ENCODE measurements around the gene EMILIN1. TPM values are rescaled to one million over a fixed set of nuclear protein-coding genes. Genes with fewer than 3 reads are reported as not detected.

EMILIN1 gene
- total and polyA plus RNA-seq, 2 of the 4 experiments (the other 2 are of a cell fraction): 26.5 to 95.6 TPM

- no peak overlapping the region for H2AK5ac ChIP-seq (ENCODE audit: low read depth, low read length)
- no peak overlapping the region for H3K4me2 ChIP-seq (ENCODE audit: low read depth, low read length)
- ChIA-PET POLR2A (ENCODE audit: unreplicated experiment) (interaction anchor here (1.3 kb wide), 1 partner anchor 9 kb away, joined by 3 read pairs; no protein-coding TSS in a partner anchor), CTCF (no interaction called here)
- no peak overlapping the region for H4K5ac ChIP-seq (ENCODE audit: low read depth, low read length)
- H2AFZ ChIP-seq (replicated peaks; ENCODE audit: low read length, poor library complexity): no peak overlapping the region
- H3K14ac ChIP-seq (replicated peaks; ENCODE audit: low read depth, low read length): no peak overlapping the region
- no peak overlapping the region for H2BK15ac ChIP-seq (ENCODE audit: low read depth, low read length)
- peaks cover 20% of the 10 kb centered on the region for H4K20me1 ChIP-seq (ENCODE audit: insufficient read depth, low read length)
- H2BK20ac ChIP-seq (ENCODE audit: low read depth, low read length): no peak overlapping the region
- H3K9ac ChIP-seq (ENCODE audit: low read depth, low read length): no peak overlapping the region
- H2AK9ac ChIP-seq (replicated peaks; ENCODE audit: low read depth, low read length, poor library complexity): no peak overlapping the region
- H3K23ac ChIP-seq (ENCODE audit: low read depth, low read length): no peak overlapping the region
- BruUV-seq (replicated peaks): no TSS peak
- peaks cover 35% of the 10 kb centered on the region for H3K36me3 ChIP-seq (ENCODE audit: control insufficient read depth, insufficient read depth, low read length)
- dilution Hi-C loops (cut with HindIII; ENCODE audit: low sequenced_read_pairs, unreplicated experiment) (no loop called here), in situ Hi-C loops (cut with MboI; ENCODE audit: low sequenced_read_pairs) (no loop called here), intact Hi-C loops (cut with micrococcal nuclease) (no loop called here)
- no peak overlapping the region for H4K8ac ChIP-seq (ENCODE audit: low read depth in 2 of 2, low read length in 2 of 2)
- no peaks in the 10 kb centered on the region for H3K9me3 ChIP-seq (ENCODE audit: control insufficient read depth, insufficient read depth, low read length)
- no peak for TF ChIP-seq MXI1 (IDR thresholded peaks at IDR 0.05; ENCODE audit: borderline replicate concordance, low read depth, low read length)
- no peak for TF ChIP-seq FOS (IDR thresholded peaks at IDR 0.05; ENCODE audit: low read depth, low read length)
- TF ChIP-seq RFX5 (IDR thresholded peaks at IDR 0.05; ENCODE audit: low read depth, low read length): no peak
- no peak for TF ChIP-seq SMC3 (IDR thresholded peaks at IDR 0.05; ENCODE audit: low read depth, low read length)
- H3K18ac ChIP-seq (ENCODE audit: low read depth, low read length): no peak overlapping the region
- H2BK120ac ChIP-seq (ENCODE audit: low read depth, low read length): no peak overlapping the region
- peaks cover 18% of the 10 kb centered on the region; the same call in 1 of the 2 replicates for H3K4me1 ChIP-seq (ENCODE audit: control insufficient read depth, insufficient read depth, low read length)
- 94% methylated on average over 3 of the region's 5 CpGs; no CpG with 5 or more reads in 1 of the 2 experiments for WGBS, 2 experiments (ENCODE audit: extremely low coverage in 2 of 2, insufficient read length in 1 of 2)
- H3K79me1 ChIP-seq (ENCODE audit: low read depth in 1 of 2, low read length in 2 of 2): peaks cover 58 to 81% of the 10 kb centered on the region in 2 experiments
- ATAC-seq (ENCODE audit: low read depth): no peak
- H3K27me3 ChIP-seq (ENCODE audit: control insufficient read depth, insufficient read depth, low read length): no peaks in the 10 kb centered on the region
- H4K91ac ChIP-seq (ENCODE audit: insufficient read depth, low read depth, low read length): no peak overlapping the region
- H3K4ac ChIP-seq (ENCODE audit: low read depth, low read length): no peak overlapping the region
- H2BK5ac ChIP-seq (ENCODE audit: low read depth, low read length, poor library complexity, severe bottlenecking): no peak overlapping the region
- no peak overlapping the region for H3K56ac ChIP-seq (ENCODE audit: extremely low read depth, insufficient read depth, low read length)
- H3K4me3 ChIP-seq (ENCODE audit: insufficient read depth, low read depth, low read length): no peak overlapping the region
- DNase-seq: no peak
- no peak overlapping the region for H3K27ac ChIP-seq (ENCODE audit: insufficient read depth, low read length)
- H3K9me1 ChIP-seq (ENCODE audit: insufficient read depth, low read length): peaks cover 31% of the 10 kb centered on the region; the same call in 1 of the 2 replicates
These were observed 11.0 kb upstream of the EMILIN1 start for GRCh38 chr2:27067385-27067784.

All from IMR-90 (cell line).